ENCODE results near the gene INHA. TPM values are rescaled to one million over a fixed set of nuclear protein-coding genes. Genes with fewer than 3 reads are reported as not detected.

INHA gene
- total RNA-seq, 1 donor from 2014 or later: not detected

DNA sequence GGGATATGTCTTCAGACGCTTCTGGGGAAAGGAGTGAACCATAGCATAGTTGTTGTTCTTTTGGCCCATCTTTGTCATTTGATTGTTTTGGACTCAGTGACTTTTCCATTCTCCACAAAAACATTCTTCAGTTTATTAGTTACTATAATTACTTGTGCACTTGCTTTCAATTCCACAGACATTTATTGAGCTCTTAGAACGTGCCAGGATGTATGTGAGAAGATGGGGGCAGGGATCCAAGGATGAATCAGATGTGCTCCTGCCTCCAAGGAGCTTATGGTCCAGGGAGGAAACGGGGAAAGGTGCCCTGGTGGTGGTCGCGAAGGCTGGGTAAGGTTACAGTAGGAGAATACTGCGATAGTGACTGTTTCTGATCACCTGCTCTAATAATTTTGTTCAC lies 48.4 kb downstream of the INHA start:
- no peaks in the 10 kb centered on the region for H3K9me3 Mint-ChIP-seq
- no peaks in the 10 kb centered on the region for H3K4me1 Mint-ChIP-seq
- TF ChIP-seq, protein P1, sequence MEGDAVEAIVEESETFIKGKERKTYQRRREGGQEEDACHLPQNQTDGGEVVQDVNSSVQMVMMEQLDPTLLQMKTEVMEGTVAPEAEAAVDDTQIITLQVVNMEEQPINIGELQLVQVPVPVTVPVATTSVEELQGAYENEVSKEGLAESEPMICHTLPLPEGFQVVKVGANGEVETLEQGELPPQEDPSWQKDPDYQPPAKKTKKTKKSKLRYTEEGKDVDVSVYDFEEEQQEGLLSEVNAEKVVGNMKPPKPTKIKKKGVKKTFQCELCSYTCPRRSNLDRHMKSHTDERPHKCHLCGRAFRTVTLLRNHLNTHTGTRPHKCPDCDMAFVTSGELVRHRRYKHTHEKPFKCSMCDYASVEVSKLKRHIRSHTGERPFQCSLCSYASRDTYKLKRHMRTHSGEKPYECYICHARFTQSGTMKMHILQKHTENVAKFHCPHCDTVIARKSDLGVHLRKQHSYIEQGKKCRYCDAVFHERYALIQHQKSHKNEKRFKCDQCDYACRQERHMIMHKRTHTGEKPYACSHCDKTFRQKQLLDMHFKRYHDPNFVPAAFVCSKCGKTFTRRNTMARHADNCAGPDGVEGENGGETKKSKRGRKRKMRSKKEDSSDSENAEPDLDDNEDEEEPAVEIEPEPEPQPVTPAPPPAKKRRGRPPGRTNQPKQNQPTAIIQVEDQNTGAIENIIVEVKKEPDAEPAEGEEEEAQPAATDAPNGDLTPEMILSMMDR (IDR thresholded peaks at IDR 0.05): no peak
- peaks cover 15% of the 10 kb centered on the region for H3K27me3 Mint-ChIP-seq
- no peak overlapping the region for H3K4me3 Mint-ChIP-seq
- ATAC-seq (ENCODE audit: low read depth): no peak
- H3K36me3 Mint-ChIP-seq (ENCODE audit: low read depth): peaks cover 2% of the 10 kb centered on the region
- intact Hi-C loops (cut with micrococcal nuclease): no loop called here
- ChIA-PET CTCF (no interaction called here), POLR2A (no interaction called here)
- H3K27ac Mint-ChIP-seq: no peak overlapping the region
- no peak for DNase-seq

DNA sequence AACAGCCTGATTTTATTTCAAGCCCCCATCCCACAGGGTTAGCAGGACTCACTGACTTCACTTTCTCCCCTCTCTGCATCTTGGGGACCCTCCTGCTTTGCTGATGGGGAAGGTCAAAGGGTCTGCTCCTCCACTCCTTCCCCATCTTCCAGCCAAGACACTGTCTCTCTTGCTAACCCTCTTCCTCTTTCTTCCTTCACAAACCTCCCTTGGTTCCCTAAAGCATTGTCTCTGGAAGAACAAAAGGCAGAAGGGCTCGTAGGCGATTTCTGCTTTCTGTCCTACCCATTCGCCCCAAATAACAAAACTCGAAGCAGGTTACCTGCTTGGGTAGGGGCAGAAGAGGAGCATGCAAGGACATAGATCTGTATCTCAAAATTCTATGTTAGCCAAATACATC lies 49.8 kb downstream of the INHA start:
- ChIA-PET POLR2A (no interaction called here), CTCF (no interaction called here)
- no peak for DNase-seq
- H3K27me3 Mint-ChIP-seq: peaks cover 25% of the 10 kb centered on the region
- H3K36me3 Mint-ChIP-seq (ENCODE audit: low read depth): no peaks in the 10 kb centered on the region
- H3K9me3 Mint-ChIP-seq: no peaks in the 10 kb centered on the region
- H3K27ac Mint-ChIP-seq: no peak overlapping the region
- intact Hi-C loops (cut with micrococcal nuclease): no loop called here
- no peak for ATAC-seq (ENCODE audit: low read depth)
- H3K4me1 Mint-ChIP-seq: peaks cover 2% of the 10 kb centered on the region
- no peak overlapping the region for H3K4me3 Mint-ChIP-seq
- TF ChIP-seq, protein P1 (IDR thresholded peaks at IDR 0.05): no peak

DNA sequence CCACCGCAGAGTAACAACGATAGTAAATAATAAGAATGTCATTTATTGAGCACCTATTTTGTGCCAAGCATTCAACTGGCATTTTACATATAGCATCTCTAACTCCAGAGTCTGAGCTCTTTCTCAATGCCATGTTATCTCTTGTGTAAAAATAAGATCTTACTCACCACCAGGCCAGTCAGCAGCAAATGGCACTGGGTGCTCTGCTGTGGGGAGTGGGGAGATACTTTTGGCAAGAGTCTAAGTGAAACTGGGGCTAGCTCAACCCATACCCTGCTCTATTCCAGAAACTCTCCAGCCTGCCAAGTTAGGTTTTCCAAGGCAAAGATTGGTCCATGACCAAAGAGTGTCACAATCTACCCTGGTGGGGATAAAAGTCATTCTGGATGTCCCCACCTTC lies 50.4 kb downstream of the INHA start:
- no peaks in the 10 kb centered on the region for H3K36me3 Mint-ChIP-seq (ENCODE audit: low read depth)
- CTCF ChIA-PET: no interaction called here
- no peaks in the 10 kb centered on the region for H3K9me3 Mint-ChIP-seq
- no peak overlapping the region for H3K4me3 Mint-ChIP-seq
- DNase-seq (no peak), ATAC-seq (ENCODE audit: low read depth) (no peak)
- intact Hi-C loops (cut with micrococcal nuclease): no loop called here
- H3K4me1 Mint-ChIP-seq: peaks cover 5% of the 10 kb centered on the region
- TF ChIP-seq, protein P1 (IDR thresholded peaks at IDR 0.05): no peak
- no peak overlapping the region for H3K27ac Mint-ChIP-seq
- POLR2A ChIA-PET: no interaction called here
- H3K27me3 Mint-ChIP-seq: peaks cover 28% of the 10 kb centered on the region

DNA sequence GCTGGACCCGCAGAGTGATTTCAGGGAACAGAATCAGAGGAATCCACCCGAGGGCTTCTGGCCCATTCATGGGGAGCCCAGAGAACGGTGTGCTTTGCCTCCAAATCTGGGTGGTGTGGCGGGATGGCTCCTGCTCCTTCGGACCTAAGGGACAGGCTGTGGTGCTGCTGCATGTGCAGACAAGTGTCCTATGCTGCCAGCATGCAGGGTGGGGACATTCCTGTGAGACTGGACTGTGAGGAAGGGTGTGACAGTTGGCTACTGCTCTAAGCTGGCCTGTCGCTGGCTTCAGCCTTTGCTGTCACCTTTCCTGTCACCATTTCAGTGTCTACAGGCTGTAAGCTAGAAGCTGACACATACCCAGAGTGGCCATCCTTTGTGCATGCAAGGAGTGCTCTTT lies 52.5 kb downstream of the INHA start:
- Mint-ChIP-seq H3K27me3 (peaks cover 43% of the 10 kb centered on the region), H3K27ac (no peak overlapping the region), H3K9me3 (no peaks in the 10 kb centered on the region), H3K36me3 (ENCODE audit: low read depth) (no peaks in the 10 kb centered on the region), H3K4me3 (no peak overlapping the region), H3K4me1 (peaks cover 7% of the 10 kb centered on the region)
- DNase-seq (no peak), ATAC-seq (ENCODE audit: low read depth) (no peak)
- intact Hi-C loops (cut with micrococcal nuclease): no loop called here
- TF ChIP-seq, protein P1 (IDR thresholded peaks at IDR 0.05): no peak
- ChIA-PET POLR2A (no interaction called here), CTCF (no interaction called here)

DNA sequence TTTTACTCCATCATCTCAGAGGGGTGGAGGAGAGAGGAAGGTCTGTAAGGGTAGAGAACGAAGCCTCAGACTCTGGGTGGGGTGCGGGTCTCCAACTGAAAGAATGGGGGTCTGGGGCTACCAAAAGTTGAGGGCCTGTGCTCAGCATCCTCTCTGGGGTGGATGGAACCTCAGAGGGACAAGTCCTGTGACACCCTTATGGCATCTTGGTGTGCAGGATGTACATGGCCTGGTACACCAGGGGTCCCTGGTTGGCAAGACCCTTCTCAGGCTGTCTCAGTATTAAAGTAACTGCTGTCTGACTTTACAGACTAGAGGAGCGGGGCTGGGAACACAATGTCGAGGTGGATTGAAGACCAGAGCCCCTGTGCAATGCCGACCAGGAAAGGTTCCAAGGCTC lies 53.1 kb downstream of the INHA start:
- H3K4me3 Mint-ChIP-seq: no peak overlapping the region
- CTCF ChIA-PET: no interaction called here
- H3K4me1 Mint-ChIP-seq: peaks cover 7% of the 10 kb centered on the region
- no peak for DNase-seq
- H3K27me3 Mint-ChIP-seq: peaks cover 43% of the 10 kb centered on the region
- POLR2A ChIA-PET: no interaction called here
- TF ChIP-seq, protein P1 (IDR thresholded peaks at IDR 0.05): no peak
- intact Hi-C loops (cut with micrococcal nuclease): no loop called here
- no peaks in the 10 kb centered on the region for H3K9me3 Mint-ChIP-seq
- H3K36me3 Mint-ChIP-seq (ENCODE audit: low read depth): no peaks in the 10 kb centered on the region
- H3K27ac Mint-ChIP-seq: no peak overlapping the region
- no peak for ATAC-seq (ENCODE audit: low read depth)

Other genes starting within 250 kb of the INHA start
- not detected in 2 replicates for gene RESP18, start 239.6 kb upstream of the INHA start, total RNA-seq
- 89.0 and 93.4 TPM in 2 replicates for gene DNPEP, start 184.4 kb upstream of the INHA start, total RNA-seq
- gene DES, start 153.9 kb upstream of the INHA start, total RNA-seq: not detected in 2 replicates
- gene SPEG, start 137.5 kb upstream of the INHA start, total RNA-seq: 0.09 and 0.42 TPM in 2 replicates
- 32.9 and 33.0 TPM in 2 replicates for gene GMPPA, start 73.4 kb upstream of the INHA start, total RNA-seq
- 0.15 TPM in 1 of 2 replicates, not detected in the other for gene ASIC4, start 57.8 kb upstream of the INHA start, total RNA-seq
- 4.1 and 4.7 TPM in 2 replicates for gene CHPF, start 28.5 kb upstream of the INHA start, total RNA-seq
- 0.86 and 1.2 TPM in 2 replicates for gene TMEM198, start 28.3 kb upstream of the INHA start, total RNA-seq
- gene OBSL1, start 771 bp upstream of the INHA start, total RNA-seq: not detected in 2 replicates
- 43.3 and 53.6 TPM in 2 replicates for gene STK11IP, start 25.5 kb downstream of the INHA start, total RNA-seq
- not detected in 2 replicates for gene SLC4A3, start 55.3 kb downstream of the INHA start, total RNA-seq

Measured in activated B cell treated with CpG ODN at 0.5 μM for 24 hours (primary cell).